A549 (cell line): ENCODE data around the gene MAP2. TPM values are rescaled to one million over a fixed set of nuclear protein-coding genes. Genes with fewer than 3 reads are reported as not detected.

Experiments used
- ATAC-seq, 2 experiments: fragments of 200-7000 bp in 1 of 2; fragments of >200 bp in 1 of 2; cut with Nextera tagmentation in 1 of 2; cut with Tn5 transposase in 1 of 2; 3 replicates each; pipeline versions ENCODE4 v1.8.0 to v1.9.1; 2018 to 2020; ENCODE audit warnings: mild to moderate bottlenecking in 1 of 2, moderate library complexity in 1 of 2
- CTCF ChIA-PET: fragments of 300-600 bp; sonication (Branson Sonifier 250); formaldehyde crosslinking; extraction: SDS; loops from one replicate; lab custom pipeline; 2021; ENCODE audit warnings: antibody characterized with exemption, inconsistent platforms; lab: Yijun Ruan, JAX
- POLR2A ChIA-PET: fragments of 350-600 bp; formaldehyde crosslinking; extraction: SDS; loops from one replicate; lab custom pipeline; 2021; ENCODE audit warnings: antibody characterized with exemption, inconsistent platforms; lab: Yijun Ruan, JAX
- DNase-seq, 2 experiments: peaks; one replicate each; pipeline versions ENCODE4 v3.0.0 to v3.0.0-alpha.2; 2011 to 2016; ENCODE audit warnings: low read depth in 1 of 2, low spot score in 1 of 2
- FAIRE-seq: peaks from 2 replicates; lab custom pipeline; 2011; peaks lifted over from hg19 to GRCh38; lab: Jason Lieb, UNC
- H3K27ac ChIP-seq, 2 experiments: fragments of >200 bp; sonication (Bioruptor Twin); formaldehyde crosslinking; 3 replicates each; pipeline ENCODE4 v1.5.1; 2016 to 2017
- H3K4me1 ChIP-seq: fragments of >200 bp; sonication (Bioruptor Twin); formaldehyde crosslinking; 3 replicates; pipeline ENCODE4 v1.6.1; 2016
- H3K4me2 ChIP-seq: fragments of >200 bp; sonication (Bioruptor Twin); formaldehyde crosslinking; 3 replicates; pipeline ENCODE4 v1.6.1; 2016
- H3K4me3 ChIP-seq: fragments of >200 bp; sonication (Bioruptor Twin); formaldehyde crosslinking; 3 replicates; pipeline ENCODE4 v1.5.1; 2016
- H3K9me3 ChIP-seq: fragments of >200 bp; sonication (Bioruptor Twin); formaldehyde crosslinking; 3 replicates; pipeline ENCODE4 v1.6.1; 2016
- EHF ChIP-seq: fragments of 250-450 bp; sonication (Bioruptor Pico); IDR thresholded peaks from 2 replicates; pipeline ENCODE4 v1.5.0; 2020; ENCODE audit warnings: mild to moderate bottlenecking
- EHMT2 ChIP-seq: fragments of 200-600 bp; sonication (generic); IDR thresholded peaks from 2 replicates; pipeline ENCODE4 v1.6.1; 2016; ENCODE audit warnings: antibody characterized with exemption, low read depth, mild to moderate bottlenecking, moderate library complexity
- EP300 ChIP-seq, 2 experiments: fragments of >200 bp; sonication (Bioruptor Twin); formaldehyde crosslinking; IDR thresholded peaks; 2 replicates in 1 of 2; 3 replicates in 1 of 2; pipeline ENCODE4 v1.6.1; 2016 to 2017
- ESRRA ChIP-seq: fragments of 150-350 bp; IDR thresholded peaks from 2 replicates; pipeline ENCODE4 v1.6.1; 2014; ENCODE audit warnings: mild to moderate bottlenecking, low read length, borderline replicate concordance
- FOSL2 ChIP-seq, 2 experiments: fragments of 450-650 bp in 1 of 2; fragments of >200 bp in 1 of 2; sonication (Bioruptor Twin) in 1 of 2; formaldehyde crosslinking; IDR thresholded peaks; 2 replicates each; pipeline versions ENCODE4 v1.5.0 to v1.6.1; 2016 to 2020; ENCODE audit warnings: mild to moderate bottlenecking in 1 of 2, moderate library complexity in 1 of 2
- FOXS1 ChIP-seq: fragments of 250-450 bp; sonication (Bioruptor Pico); IDR thresholded peaks from 2 replicates; pipeline ENCODE4 v1.5.0; 2020; ENCODE audit warnings: mild to moderate bottlenecking, moderate library complexity
- HEYL ChIP-seq: fragments of 250-450 bp; sonication (Bioruptor Pico); IDR thresholded peaks from 2 replicates; pipeline ENCODE4 v1.8.0; 2021; ENCODE audit warnings: mild to moderate bottlenecking, moderate library complexity
- HOXA7 ChIP-seq: fragments of 250-450 bp; sonication (Bioruptor Pico); IDR thresholded peaks from 2 replicates; pipeline ENCODE4 v1.5.0; 2020; ENCODE audit warnings: mild to moderate bottlenecking, moderate library complexity
- KDM1A ChIP-seq: fragments of 200-600 bp; sonication (generic); IDR thresholded peaks from 2 replicates; pipeline ENCODE4 v1.6.1; 2016; ENCODE audit warnings: low read depth, mild to moderate bottlenecking
- MAFK ChIP-seq: fragments of 450-650 bp; IDR thresholded peaks from 2 replicates; pipeline ENCODE4 v1.6.1; 2014; ENCODE audit not compliant: partially characterized antibody
- MYC ChIP-seq: IDR thresholded peaks from 2 replicates; pipeline ENCODE4 v1.6.1; 2012; ENCODE audit warnings: mild to moderate bottlenecking, inconsistent platforms, low read length, improper control_type of control experiment, borderline replicate concordance
- NFE2L2 ChIP-seq: fragments of 150-350 bp; conservative IDR thresholded peaks from 2 replicates; pipeline ENCODE4 v1.6.1; 2014; ENCODE audit warnings: low read length
- NPAS2 ChIP-seq: fragments of 250-450 bp; sonication (Bioruptor Pico); IDR thresholded peaks from 2 replicates; pipeline ENCODE4 v1.8.0; 2022; ENCODE audit warnings: mild to moderate bottlenecking, moderate library complexity, borderline replicate concordance
- RCOR1 ChIP-seq: fragments of 150-350 bp; IDR thresholded peaks from 2 replicates; pipeline ENCODE4 v1.6.1; 2014; ENCODE audit warnings: antibody characterized with exemption, low read length, low read depth
- RFX5 ChIP-seq: fragments of 450-650 bp; IDR thresholded peaks from 2 replicates; pipeline ENCODE4 v1.7.1; 2014; ENCODE audit warnings: antibody characterized with exemption, mild to moderate bottlenecking, moderate library complexity
- SMC3 ChIP-seq: fragments of >200 bp; sonication (Bioruptor Twin); formaldehyde crosslinking; IDR thresholded peaks from 3 replicates; pipeline ENCODE4 v1.6.1; 2018; ENCODE audit warnings: inconsistent platforms
- ZFP36 ChIP-seq: fragments of 450-650 bp; IDR thresholded peaks from 2 replicates; pipeline ENCODE4 v1.6.1; 2014; ENCODE audit warnings: borderline replicate concordance; ENCODE audit not compliant: partially characterized antibody
- ZNF302 ChIP-seq: fragments of 250-450 bp; sonication (Bioruptor Pico); IDR thresholded peaks from 2 replicates; pipeline ENCODE4 v1.9.0; 2021; ENCODE audit warnings: inconsistent platforms, mild to moderate bottlenecking, moderate library complexity
- WGBS: methylation state at CpG from one replicate; pipeline ENCODE4 v1.1.6; 2017; ENCODE audit errors: missing lambda C conversion rate; 5-methylcytosine and 5-hydroxymethylcytosine counted together
- polyA plus RNA-seq, 4 experiments: library from polyadenylated mRNA; depleted of rRNA in 3 of 4; stranded (reverse); fragments of >200 nt; fragmentation: RNase III in 1 of 4; extraction: RNeasy Plus Mini Kit Qiagen cat#74134 plus additional on column Dnase treatment in 1 of 4; gene quantifications; 2 replicates in 3 of 4; 3 replicates in 1 of 4; pipeline ENCODE4 v1.2.3, GENCODE V29; 2011 to 2017
- TF ChIP-seq, protein P1 (sequence below): fragments of 250-450 bp; sonication (Bioruptor Pico); IDR thresholded peaks from 2 replicates; pipeline ENCODE4 v1.5.0; 2020; ENCODE audit warnings: low read depth, mild to moderate bottlenecking, moderate library complexity
- TF ChIP-seq, protein P2 (sequence below): fragments of 200-600 bp; sonication (generic); IDR thresholded peaks from 2 replicates; pipeline ENCODE4 v1.6.1; 2016; ENCODE audit warnings: antibody characterized with exemption, mild to moderate bottlenecking, moderate library complexity
- TF ChIP-seq, protein P3 (sequence below): IDR thresholded peaks from 2 replicates; pipeline ENCODE4 v1.6.1; 2012

MAP2 gene
- polyA plus RNA-seq, 2 of the 4 experiments (the other 2 are of a cell fraction) = 0.53 to 1.8 TPM

DNA sequence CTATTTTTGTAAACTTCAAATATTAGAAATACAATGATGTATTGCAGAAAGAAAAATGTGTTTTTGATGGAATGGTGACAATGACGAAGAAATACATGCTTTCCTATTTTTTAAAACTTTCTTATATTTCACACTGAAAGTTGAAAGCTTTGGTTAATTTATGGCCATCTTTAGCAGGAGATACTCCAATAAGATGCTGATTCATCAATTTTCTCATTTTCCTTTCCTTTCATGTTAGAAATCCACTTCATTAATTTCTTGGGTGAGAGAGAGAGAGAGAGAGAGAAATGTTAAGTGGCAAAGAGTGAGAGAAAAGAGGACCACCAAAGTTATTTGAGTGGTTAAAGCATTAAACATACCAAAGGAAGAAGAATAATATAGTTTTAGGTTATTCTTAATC, 28.6 kb upstream of the MAP2 start:
- WGBS = 42% methylated on average over 1 of the region's 1 CpG
- no peak overlapping the region for H3K4me2 ChIP-seq
- H3K27ac ChIP-seq = no peak overlapping the region
- H3K4me1 ChIP-seq = peaks cover 13% of the 10 kb centered on the region; the same call in 2 of the 3 replicates
- no peak overlapping the region for H3K4me3 ChIP-seq
- no peak for ATAC-seq
- POLR2A ChIA-PET = no interaction called here
- CTCF ChIA-PET = no interaction called here
- TF ChIP-seq NFE2L2 (no peak), EHMT2 (no peak), EP300 (IDR thresholded peaks at IDR 0.05) (no peak), HEYL (CRISPR knock-in tag) (no peak), MAFK (peak; percentile 93), HOXA7 (no peak)
- TF ChIP-seq, all 56 proteins: peak for 1
- FAIRE-seq (no peak), DNase-seq (no peak)
- no peaks in the 10 kb centered on the region for H3K9me3 ChIP-seq

DNA sequence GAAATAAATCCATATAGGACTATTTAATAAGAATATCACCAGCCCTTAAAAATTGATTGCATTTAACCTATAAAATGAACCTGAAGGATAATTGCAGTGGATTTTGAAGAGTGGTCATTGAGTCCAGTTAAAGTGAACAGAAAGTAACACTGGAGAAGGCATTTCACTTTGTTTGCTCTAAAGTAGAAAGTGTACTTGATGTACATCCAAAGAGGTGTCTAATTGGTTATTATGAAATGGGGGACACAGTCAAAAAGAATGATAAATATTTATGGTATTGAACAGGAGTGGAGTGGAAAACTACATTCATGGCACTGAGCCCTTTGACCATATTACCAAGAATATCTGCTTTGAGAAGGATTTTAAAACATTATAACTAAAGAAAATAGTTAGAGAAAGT, 28.2 kb upstream of the MAP2 start:
- ChIA-PET CTCF (no interaction called here), POLR2A (no interaction called here)
- TF ChIP-seq, protein P1, sequence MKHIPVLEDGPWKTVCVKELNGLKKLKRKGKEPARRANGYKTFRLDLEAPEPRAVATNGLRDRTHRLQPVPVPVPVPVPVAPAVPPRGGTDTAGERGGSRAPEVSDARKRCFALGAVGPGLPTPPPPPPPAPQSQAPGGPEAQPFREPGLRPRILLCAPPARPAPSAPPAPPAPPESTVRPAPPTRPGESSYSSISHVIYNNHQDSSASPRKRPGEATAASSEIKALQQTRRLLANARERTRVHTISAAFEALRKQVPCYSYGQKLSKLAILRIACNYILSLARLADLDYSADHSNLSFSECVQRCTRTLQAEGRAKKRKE (CRISPR knock-in tag) = no peak
- TF ChIP-seq EHF (no peak), ZNF302 (CRISPR knock-in tag) (no peak), RCOR1 (no peak)
- no peak for DNase-seq
- Histone ChIP-seq H3K4me1 (peaks cover 13% of the 10 kb centered on the region; the same call in 2 of the 3 replicates), H3K4me2 (no peak overlapping the region), H3K9me3 (no peaks in the 10 kb centered on the region), H3K27ac (no peak overlapping the region), H3K4me3 (no peak overlapping the region)
- FAIRE-seq = no peak
- ATAC-seq = no peak

DNA sequence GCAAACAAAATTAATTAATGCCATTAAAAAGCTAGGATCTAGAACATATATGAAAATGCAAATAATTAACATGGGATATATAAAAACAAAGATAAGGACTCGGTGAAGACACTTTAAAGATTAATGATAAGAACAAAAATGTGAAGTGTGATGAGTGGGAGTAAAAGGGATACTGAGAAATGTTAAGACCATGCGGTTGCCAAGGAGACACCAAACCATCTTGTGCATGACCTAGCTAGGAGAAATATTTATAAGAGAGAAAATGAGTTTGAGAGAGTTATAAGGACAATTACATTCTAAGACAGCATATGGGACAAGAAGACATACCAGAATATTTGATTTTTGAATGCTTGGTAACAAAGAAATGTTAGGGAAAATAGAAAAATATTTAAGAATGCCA, 25.4 kb upstream of the MAP2 start:
- Histone ChIP-seq H3K4me3 (no peak overlapping the region), H3K4me2 (no peak overlapping the region), H3K9me3 (no peaks in the 10 kb centered on the region)
- no peak for ATAC-seq
- POLR2A ChIA-PET = no interaction called here
- DNase-seq = no peak
- TF ChIP-seq ESRRA (no peak), MAFK (no peak), KDM1A (no peak), NPAS2 (no peak), FOXS1 (no peak), FOSL2 (IDR thresholded peaks at IDR 0.05) (no peak), FOSL2 (CRISPR knock-in tag; IDR thresholded peaks at IDR 0.05) (no peak), NFE2L2 (no peak), RFX5 (no peak), ZFP36 (no peak), MYC (no peak), RCOR1 (no peak), ZNF302 (CRISPR knock-in tag) (no peak), SMC3 (no peak)
- TF ChIP-seq, protein P1 (CRISPR knock-in tag) = no peak
- TF ChIP-seq, protein P2, sequence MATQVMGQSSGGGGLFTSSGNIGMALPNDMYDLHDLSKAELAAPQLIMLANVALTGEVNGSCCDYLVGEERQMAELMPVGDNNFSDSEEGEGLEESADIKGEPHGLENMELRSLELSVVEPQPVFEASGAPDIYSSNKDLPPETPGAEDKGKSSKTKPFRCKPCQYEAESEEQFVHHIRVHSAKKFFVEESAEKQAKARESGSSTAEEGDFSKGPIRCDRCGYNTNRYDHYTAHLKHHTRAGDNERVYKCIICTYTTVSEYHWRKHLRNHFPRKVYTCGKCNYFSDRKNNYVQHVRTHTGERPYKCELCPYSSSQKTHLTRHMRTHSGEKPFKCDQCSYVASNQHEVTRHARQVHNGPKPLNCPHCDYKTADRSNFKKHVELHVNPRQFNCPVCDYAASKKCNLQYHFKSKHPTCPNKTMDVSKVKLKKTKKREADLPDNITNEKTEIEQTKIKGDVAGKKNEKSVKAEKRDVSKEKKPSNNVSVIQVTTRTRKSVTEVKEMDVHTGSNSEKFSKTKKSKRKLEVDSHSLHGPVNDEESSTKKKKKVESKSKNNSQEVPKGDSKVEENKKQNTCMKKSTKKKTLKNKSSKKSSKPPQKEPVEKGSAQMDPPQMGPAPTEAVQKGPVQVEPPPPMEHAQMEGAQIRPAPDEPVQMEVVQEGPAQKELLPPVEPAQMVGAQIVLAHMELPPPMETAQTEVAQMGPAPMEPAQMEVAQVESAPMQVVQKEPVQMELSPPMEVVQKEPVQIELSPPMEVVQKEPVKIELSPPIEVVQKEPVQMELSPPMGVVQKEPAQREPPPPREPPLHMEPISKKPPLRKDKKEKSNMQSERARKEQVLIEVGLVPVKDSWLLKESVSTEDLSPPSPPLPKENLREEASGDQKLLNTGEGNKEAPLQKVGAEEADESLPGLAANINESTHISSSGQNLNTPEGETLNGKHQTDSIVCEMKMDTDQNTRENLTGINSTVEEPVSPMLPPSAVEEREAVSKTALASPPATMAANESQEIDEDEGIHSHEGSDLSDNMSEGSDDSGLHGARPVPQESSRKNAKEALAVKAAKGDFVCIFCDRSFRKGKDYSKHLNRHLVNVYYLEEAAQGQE = no peak
- TF ChIP-seq, protein P3, sequence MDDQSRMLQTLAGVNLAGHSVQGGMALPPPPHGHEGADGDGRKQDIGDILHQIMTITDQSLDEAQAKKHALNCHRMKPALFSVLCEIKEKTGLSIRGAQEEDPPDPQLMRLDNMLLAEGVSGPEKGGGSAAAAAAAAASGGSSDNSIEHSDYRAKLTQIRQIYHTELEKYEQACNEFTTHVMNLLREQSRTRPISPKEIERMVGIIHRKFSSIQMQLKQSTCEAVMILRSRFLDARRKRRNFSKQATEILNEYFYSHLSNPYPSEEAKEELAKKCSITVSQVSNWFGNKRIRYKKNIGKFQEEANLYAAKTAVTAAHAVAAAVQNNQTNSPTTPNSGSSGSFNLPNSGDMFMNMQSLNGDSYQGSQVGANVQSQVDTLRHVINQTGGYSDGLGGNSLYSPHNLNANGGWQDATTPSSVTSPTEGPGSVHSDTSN = no peak
- TF ChIP-seq, all 56 proteins: peak for 0
- FAIRE-seq = no peak
- Histone ChIP-seq H3K4me1 (no peaks in the 10 kb centered on the region), H3K27ac (no peak overlapping the region)
- CTCF ChIA-PET = interaction anchor here (1.0 to 1.4 kb wide), 3 partner anchors 25 to 67 kb away, joined by 3 to 4 read pairs (median 4); partner anchors contain the start of gene MAP2
- WGBS = 23% methylated on average over 2 of the region's 2 CpGs
